ENCODE measurements around the gene ZNF649. TPM values are rescaled to one million over a fixed set of nuclear protein-coding genes. Genes with fewer than 3 reads are reported as not detected.

The ZNF649 gene
- total RNA-seq, 1 experiment from 2014 or later: 9.7 TPM

GRCh38 chr19:51921949-51922348, 17.1 kb upstream of the ZNF649 start:
- H3K36me3 ChIP-seq (ENCODE audit: low read depth, low read length): peaks cover 4% of the 10 kb centered on the region; the same call in 1 of the 2 replicates
- no peak for DNase-seq
- intact Hi-C loops (cut with micrococcal nuclease): loop anchor here (10.0 kb wide), 1 partner anchor 123 kb away; the partner anchor contains the start of gene ZNF432
- CTCF ChIA-PET: no interaction called here
- H2AFZ ChIP-seq (ENCODE audit: low read length): no peak overlapping the region
- H3K9ac ChIP-seq (ENCODE audit: low read length): no peak overlapping the region
- no peak for ATAC-seq
- POLR2A ChIA-PET (ENCODE audit: unreplicated experiment): no interaction called here
- no peaks in the 10 kb centered on the region for H3K4me1 ChIP-seq (ENCODE audit: insufficient read depth, low read length)
- BruUV-seq (replicated peaks): no TSS peak
- no peaks in the 10 kb centered on the region for H3K27me3 ChIP-seq (ENCODE audit: low read length)
- no peaks in the 10 kb centered on the region for H3F3A ChIP-seq (ENCODE audit: low read length, unreplicated experiment)
- no peaks in the 10 kb centered on the region for H4K20me1 ChIP-seq (ENCODE audit: low read length)
- no peaks in the 10 kb centered on the region for H3K79me2 ChIP-seq (ENCODE audit: low read length)
- TF ChIP-seq EZH2phosphoT487 (IDR thresholded peaks at IDR 0.05; ENCODE audit: borderline replicate concordance, low read length): no peak
- TF ChIP-seq EZH2 (IDR thresholded peaks at IDR 0.05; ENCODE audit: low read length, unreplicated experiment): no peak
- TF ChIP-seq CTCF (conservative IDR thresholded peaks at IDR 0.05; ENCODE audit: low read depth, low read length): no peak
- no peak overlapping the region for H3K27ac ChIP-seq (ENCODE audit: low read length)
- peaks cover 55% of the 10 kb centered on the region for H3K9me3 ChIP-seq (ENCODE audit: low read length)
- no peak overlapping the region; the same call in 1 of the 2 replicates for H3K4me3 ChIP-seq (ENCODE audit: low read length)
- H3K4me2 ChIP-seq (ENCODE audit: low read length): no peak overlapping the region
- no peaks in the 10 kb centered on the region for H3K9me2 ChIP-seq (replicated peaks; ENCODE audit: low read length)

- intact Hi-C loops (cut with micrococcal nuclease): loop anchor here (10.0 kb wide), 1 partner anchor 125 kb away; the partner anchor contains the start of gene ZNF432
- Histone ChIP-seq H3F3A (ENCODE audit: low read length, unreplicated experiment) (no peaks in the 10 kb centered on the region), H3K4me2 (ENCODE audit: low read length) (no peak overlapping the region), H3K27ac (ENCODE audit: low read length) (no peak overlapping the region), H3K9me3 (ENCODE audit: low read length) (peaks cover 74% of the 10 kb centered on the region), H2AFZ (ENCODE audit: low read length) (no peak overlapping the region), H3K27me3 (ENCODE audit: low read length) (no peaks in the 10 kb centered on the region), H3K4me3 (ENCODE audit: low read length) (no peak overlapping the region), H3K9ac (ENCODE audit: low read length) (no peak overlapping the region), H4K20me1 (ENCODE audit: low read length) (no peaks in the 10 kb centered on the region), H3K9me2 (replicated peaks; ENCODE audit: low read length) (no peaks in the 10 kb centered on the region), H3K4me1 (ENCODE audit: insufficient read depth, low read length) (no peaks in the 10 kb centered on the region), H3K36me3 (ENCODE audit: low read depth, low read length) (peaks cover 4% of the 10 kb centered on the region; the same call in 1 of the 2 replicates), H3K79me2 (ENCODE audit: low read length) (no peaks in the 10 kb centered on the region)
- no peak for ATAC-seq
- DNase-seq: no peak
- ChIA-PET POLR2A (ENCODE audit: unreplicated experiment) (no interaction called here), CTCF (no interaction called here)
- BruUV-seq (replicated peaks): no TSS peak
- TF ChIP-seq EZH2phosphoT487 (IDR thresholded peaks at IDR 0.05; ENCODE audit: borderline replicate concordance, low read length) (no peak), CTCF (conservative IDR thresholded peaks at IDR 0.05; ENCODE audit: low read depth, low read length) (no peak), EZH2 (IDR thresholded peaks at IDR 0.05; ENCODE audit: low read length, unreplicated experiment) (no peak)
Observed at GRCh38 chr19:51919606-51920005, 14.8 kb upstream of the ZNF649 start.

- ATAC-seq (no peak), DNase-seq (no peak)
- Histone ChIP-seq H3K4me1 (ENCODE audit: insufficient read depth, low read length) (no peaks in the 10 kb centered on the region), H3K9ac (ENCODE audit: low read length) (no peak overlapping the region), H3F3A (ENCODE audit: low read length, unreplicated experiment) (no peaks in the 10 kb centered on the region), H4K20me1 (ENCODE audit: low read length) (no peaks in the 10 kb centered on the region), H3K27me3 (ENCODE audit: low read length) (no peaks in the 10 kb centered on the region), H3K27ac (ENCODE audit: low read length) (no peak overlapping the region), H2AFZ (ENCODE audit: low read length) (no peak overlapping the region), H3K9me3 (ENCODE audit: low read length) (peaks cover 75% of the 10 kb centered on the region), H3K4me2 (ENCODE audit: low read length) (no peak overlapping the region), H3K79me2 (ENCODE audit: low read length) (no peaks in the 10 kb centered on the region), H3K36me3 (ENCODE audit: low read depth, low read length) (0 out of 2 replicates have a peak, but pooled peaks cover 4% of the 10 kb centered on the region), H3K4me3 (ENCODE audit: low read length) (no peak overlapping the region), H3K9me2 (replicated peaks; ENCODE audit: low read length) (no peaks in the 10 kb centered on the region)
- intact Hi-C loops (cut with micrococcal nuclease): no loop called here
- ChIA-PET POLR2A (ENCODE audit: unreplicated experiment) (no interaction called here), CTCF (no interaction called here)
- TF ChIP-seq CTCF (conservative IDR thresholded peaks at IDR 0.05; ENCODE audit: low read depth, low read length): no peak
- no peak for TF ChIP-seq EZH2phosphoT487 (IDR thresholded peaks at IDR 0.05; ENCODE audit: borderline replicate concordance, low read length)
- TF ChIP-seq EZH2 (IDR thresholded peaks at IDR 0.05; ENCODE audit: low read length, unreplicated experiment): no peak
- no TSS peak for BruUV-seq (replicated peaks)
Observed at GRCh38 chr19:51916167-51916566, 11.3 kb upstream of the ZNF649 start.

Data from PC-3 (cell line).